ENCODE results near the gene TWF1. TPM values are rescaled to one million over a fixed set of nuclear protein-coding genes. Genes with fewer than 3 reads are reported as not detected.

Gene TWF1
- total and polyA plus RNA-seq, 5 donors from 2014 or later = 16.8 to 65.7 (median 21.5) TPM

GRCh38 chr12:43840338-43840737, 34.2 kb upstream of the TWF1 start:
- Histone ChIP-seq H3K9me3 (ENCODE audit: control insufficient read depth in 2 of 2, low read length in 2 of 2) (no peaks in the 10 kb centered on the region), H3K27ac (ENCODE audit: insufficient read depth, low read length, poor library complexity, severe bottlenecking) (no peak overlapping the region), H3K4me1 (ENCODE audit: control insufficient read depth, insufficient read depth, low read length, poor library complexity, severe bottlenecking) (peaks cover 8% of the 10 kb centered on the region), H3K36me3 (ENCODE audit: control insufficient read depth, insufficient read depth, low read length) (no peaks in the 10 kb centered on the region), H3K27me3 (ENCODE audit: control insufficient read depth, insufficient read depth, low read length) (no peaks in the 10 kb centered on the region), H3K4me3 (ENCODE audit: low read depth, low read length) (no peak overlapping the region)
- Mint-ChIP-seq H3K9me3 (no peaks in the 10 kb centered on the region), H3K36me3 (no peaks in the 10 kb centered on the region), H3K4me3 (no peak overlapping the region), H3K27ac (peak overlapping the region in 1 of 3 donors; percentile 15), H3K27me3 (no peaks in the 10 kb centered on the region), H3K4me1 (peaks cover 7 to 20% (median 12%) of the 10 kb centered on the region in 4 donors)
- ATAC-seq (ENCODE audit: low read depth in 2 of 2) (no peak), DNase-seq (no peak)

- Histone ChIP-seq H3K27me3 (ENCODE audit: control insufficient read depth, insufficient read depth, low read length) (no peaks in the 10 kb centered on the region), H3K9me3 (ENCODE audit: control insufficient read depth in 2 of 2, low read length in 2 of 2) (no peaks in the 10 kb centered on the region), H3K4me1 (ENCODE audit: control insufficient read depth, insufficient read depth, low read length, poor library complexity, severe bottlenecking) (peaks cover 27% of the 10 kb centered on the region), H3K36me3 (ENCODE audit: control insufficient read depth, insufficient read depth, low read length) (no peaks in the 10 kb centered on the region), H3K4me3 (ENCODE audit: low read depth, low read length) (peak overlapping the region; percentile 85), H3K27ac (ENCODE audit: insufficient read depth, low read length, poor library complexity, severe bottlenecking) (peak overlapping the region; percentile 56)
- H3K36me3 Mint-ChIP-seq = no peaks in the 10 kb centered on the region
- peak in 1 of 3 donors; percentile 13 for DNase-seq
- no peaks in the 10 kb centered on the region for H3K27me3 Mint-ChIP-seq
- H3K4me3 Mint-ChIP-seq = peak overlapping the region; percentile 78 to 92 (median 82)
- no peak for ATAC-seq (ENCODE audit: low read depth in 2 of 2)
- H3K9me3 Mint-ChIP-seq = no peaks in the 10 kb centered on the region
- peaks cover 21 to 48% (median 37%) of the 10 kb centered on the region in 4 donors for H3K4me1 Mint-ChIP-seq
- H3K27ac Mint-ChIP-seq = peak overlapping the region; percentile 64 to 84 (median 80)
These were observed 30.4 kb upstream of the TWF1 start for GRCh38 chr12:43836475-43836989.

- Mint-ChIP-seq H3K4me1 (peaks cover 21 to 54% (median 37%) of the 10 kb centered on the region in 4 donors), H3K4me3 (peak within 1 kb of the TSS; percentile 86 to 92 (median 90)), H3K9me3 (no peaks in the 10 kb centered on the region), H3K27ac (peak within 1 kb of the TSS; percentile 64 to 94 (median 80)), H3K36me3 (no peaks in the 10 kb centered on the region), H3K27me3 (no peaks in the 10 kb centered on the region)
- peak; percentile 48 to 70 (median 65) for DNase-seq
- Histone ChIP-seq H3K9me3 (ENCODE audit: control insufficient read depth in 2 of 2, low read length in 2 of 2) (no peaks in the 10 kb centered on the region), H3K27ac (ENCODE audit: insufficient read depth, low read length, poor library complexity, severe bottlenecking) (peak within 1 kb of the TSS; percentile 56), H3K4me1 (ENCODE audit: control insufficient read depth, insufficient read depth, low read length, poor library complexity, severe bottlenecking) (peaks cover 27% of the 10 kb centered on the region), H3K27me3 (ENCODE audit: control insufficient read depth, insufficient read depth, low read length) (no peaks in the 10 kb centered on the region), H3K4me3 (ENCODE audit: low read depth, low read length) (peak within 1 kb of the TSS; percentile 85), H3K36me3 (ENCODE audit: control insufficient read depth, insufficient read depth, low read length) (no peaks in the 10 kb centered on the region)
- peak; percentile 73 to 76 for ATAC-seq (ENCODE audit: low read depth in 2 of 2)
These were observed 29.7 kb upstream of the TWF1 start, which contains the start of gene TMEM117 for GRCh38 chr12:43835656-43836474. Gene TMEM117, plus strand, starts transcription at chr12:43836081.

- Histone ChIP-seq H3K27me3 (ENCODE audit: control insufficient read depth, insufficient read depth, low read length) (no peaks in the 10 kb centered on the region), H3K27ac (ENCODE audit: insufficient read depth, low read length, poor library complexity, severe bottlenecking) (peak overlapping the region; percentile 56), H3K4me1 (ENCODE audit: control insufficient read depth, insufficient read depth, low read length, poor library complexity, severe bottlenecking) (peaks cover 27% of the 10 kb centered on the region), H3K9me3 (ENCODE audit: control insufficient read depth in 2 of 2, low read length in 2 of 2) (no peaks in the 10 kb centered on the region), H3K4me3 (ENCODE audit: low read depth, low read length) (peak overlapping the region; percentile 77), H3K36me3 (ENCODE audit: control insufficient read depth, insufficient read depth, low read length) (no peaks in the 10 kb centered on the region)
- ATAC-seq (ENCODE audit: low read depth in 2 of 2) (peak in 1 of 2 donors; percentile 3), DNase-seq (peak in 1 of 3 donors; percentile 40)
- Mint-ChIP-seq H3K4me1 (peaks cover 21 to 54% (median 37%) of the 10 kb centered on the region in 4 donors), H3K9me3 (no peaks in the 10 kb centered on the region), H3K27me3 (no peaks in the 10 kb centered on the region), H3K4me3 (peak overlapping the region; percentile 86 to 90 (median 88)), H3K36me3 (no peaks in the 10 kb centered on the region), H3K27ac (peak overlapping the region; percentile 56 to 94 (median 80))
These were observed 29.1 kb upstream of the TWF1 start for GRCh38 chr12:43835264-43835655.

GRCh38 chr12:43832463-43833168, 26.5 kb upstream of the TWF1 start:
- no peaks in the 10 kb centered on the region for H3K9me3 Mint-ChIP-seq
- H3K36me3 ChIP-seq (ENCODE audit: control insufficient read depth, insufficient read depth, low read length) = no peaks in the 10 kb centered on the region
- peaks cover 27% of the 10 kb centered on the region for H3K4me1 ChIP-seq (ENCODE audit: control insufficient read depth, insufficient read depth, low read length, poor library complexity, severe bottlenecking)
- H3K4me3 Mint-ChIP-seq = peak overlapping the region in 2 of 4 donors; percentile 36 to 52
- no peaks in the 10 kb centered on the region for H3K36me3 Mint-ChIP-seq
- ATAC-seq (ENCODE audit: low read depth in 2 of 2) (no peak), DNase-seq (peak in 2 of 3 donors; percentile 20 to 27)
- H3K9me3 ChIP-seq (ENCODE audit: control insufficient read depth in 2 of 2, low read length in 2 of 2) = no peaks in the 10 kb centered on the region
- peak overlapping the region in 1 of 3 donors; percentile 68 for H3K27ac Mint-ChIP-seq
- no peaks in the 10 kb centered on the region for H3K27me3 ChIP-seq (ENCODE audit: control insufficient read depth, insufficient read depth, low read length)
- H3K27me3 Mint-ChIP-seq = peaks cover 6% of the 10 kb centered on the region
- peak overlapping the region; percentile 4 for H3K4me3 ChIP-seq (ENCODE audit: low read depth, low read length)
- peaks cover 14 to 47% (median 35%) of the 10 kb centered on the region in 4 donors for H3K4me1 Mint-ChIP-seq
- H3K27ac ChIP-seq (ENCODE audit: insufficient read depth, low read length, poor library complexity, severe bottlenecking) = no peak overlapping the region

GRCh38 chr12:43827093-43827492, 21.0 kb upstream of the TWF1 start:
- no peaks in the 10 kb centered on the region for H3K9me3 ChIP-seq (ENCODE audit: control insufficient read depth in 2 of 2, low read length in 2 of 2)
- no peak overlapping the region for H3K4me3 ChIP-seq (ENCODE audit: low read depth, low read length)
- H3K36me3 ChIP-seq (ENCODE audit: control insufficient read depth, insufficient read depth, low read length) = no peaks in the 10 kb centered on the region
- H3K27ac ChIP-seq (ENCODE audit: insufficient read depth, low read length, poor library complexity, severe bottlenecking) = no peak overlapping the region
- peaks cover 3% of the 10 kb centered on the region for H3K4me1 ChIP-seq (ENCODE audit: control insufficient read depth, insufficient read depth, low read length, poor library complexity, severe bottlenecking)
- no peaks in the 10 kb centered on the region for H3K36me3 Mint-ChIP-seq
- no peaks in the 10 kb centered on the region for H3K9me3 Mint-ChIP-seq
- no peak for DNase-seq
- H3K27me3 Mint-ChIP-seq = peaks cover 6% of the 10 kb centered on the region
- H3K27me3 ChIP-seq (ENCODE audit: control insufficient read depth, insufficient read depth, low read length) = no peaks in the 10 kb centered on the region
- no peak overlapping the region for H3K27ac Mint-ChIP-seq
- no peak for ATAC-seq (ENCODE audit: low read depth in 2 of 2)
- H3K4me3 Mint-ChIP-seq = no peak overlapping the region
- H3K4me1 Mint-ChIP-seq = peaks cover 2 to 15% (median 8%) of the 10 kb centered on the region in 4 donors

GRCh38 chr12:43826681-43827080, 20.6 kb upstream of the TWF1 start:
- Histone ChIP-seq H3K9me3 (ENCODE audit: control insufficient read depth in 2 of 2, low read length in 2 of 2) (no peaks in the 10 kb centered on the region), H3K27me3 (ENCODE audit: control insufficient read depth, insufficient read depth, low read length) (no peaks in the 10 kb centered on the region), H3K4me3 (ENCODE audit: low read depth, low read length) (no peak overlapping the region), H3K36me3 (ENCODE audit: control insufficient read depth, insufficient read depth, low read length) (no peaks in the 10 kb centered on the region), H3K4me1 (ENCODE audit: control insufficient read depth, insufficient read depth, low read length, poor library complexity, severe bottlenecking) (no peaks in the 10 kb centered on the region), H3K27ac (ENCODE audit: insufficient read depth, low read length, poor library complexity, severe bottlenecking) (no peak overlapping the region)
- ATAC-seq (ENCODE audit: low read depth in 2 of 2) (no peak), DNase-seq (no peak)
- no peak overlapping the region for H3K27ac Mint-ChIP-seq
- H3K4me3 Mint-ChIP-seq = no peak overlapping the region
- H3K9me3 Mint-ChIP-seq = no peaks in the 10 kb centered on the region
- H3K36me3 Mint-ChIP-seq = no peaks in the 10 kb centered on the region
- H3K27me3 Mint-ChIP-seq = peaks cover 9% of the 10 kb centered on the region
- peaks cover 0 to 11% (median 4%) of the 10 kb centered on the region in 4 donors for H3K4me1 Mint-ChIP-seq

Measured in CD4-positive, CD25-positive, alpha-beta regulatory T cell (primary cell).